ENCODE data around the gene PLXNA2.

GRCh38 chr1:208185801-208186231, 58.4 kb downstream of the PLXNA2 start:
- TF ChIP-seq POLR2A (IDR thresholded peaks at IDR 0.05; ENCODE audit: low read depth, low read length) (no peak), PAX5 (IDR thresholded peaks at IDR 0.05; ENCODE audit: insufficient read depth, low read length, severe bottlenecking) (no peak)

Measured in GM12891 (cell line).